Activated T-cell treated with anti-CD3 and anti-CD28 coated beads, Interleukin-2, amount 50 U/mL, for 4 hours (primary cell): ENCODE results near the gene TNFAIP8L3. TPM values are rescaled to one million over a fixed set of nuclear protein-coding genes. Genes with fewer than 3 reads are reported as not detected.
A peak's percentile ranks its signal among the peaks of the same experiment; 100 is the strongest.

Experiments used
- ATAC-seq, 2 donors: fragments of 200-7000 bp; cut with Tn5 transposase; one replicate each; pipeline ENCODE4 v1.10.0; 2021
- DNase-seq: peaks from one replicate; pipeline ENCODE4 v3.0.0-alpha.2; 2020
- H3K27me3 Mint-ChIP-seq: one replicate; pipeline ENCODE4 v1.8.0; 2021; ENCODE audit warnings: low read depth, mixed read lengths
- H3K36me3 Mint-ChIP-seq: one replicate; pipeline ENCODE4 v1.8.0; 2022; ENCODE audit warnings: mixed read lengths; ENCODE audit not compliant: insufficient read depth
- H3K4me1 Mint-ChIP-seq: one replicate; pipeline ENCODE4 v1.8.0; 2021; ENCODE audit warnings: low read depth, mixed read lengths
- H3K4me3 Mint-ChIP-seq: one replicate; pipeline ENCODE4 v1.8.0; 2021; ENCODE audit warnings: mild to moderate bottlenecking, moderate library complexity, mixed read lengths
- H3K9me3 Mint-ChIP-seq: one replicate; pipeline ENCODE4 v1.8.0; 2021; ENCODE audit warnings: mixed read lengths
- total RNA-seq, 3 donors: library from RNA; stranded (reverse); gene quantifications; one replicate each; pipeline ENCODE4 v1.2.1, GENCODE V29; 2021

The TNFAIP8L3 gene
- total RNA-seq, 3 donors from 2014 or later, result 0.15 to 0.22 TPM; not detected in 1

- H3K4me1 Mint-ChIP-seq, result no peaks in the 10 kb centered on the region
- no peaks in the 10 kb centered on the region for H3K36me3 Mint-ChIP-seq
- peaks cover 22% of the 10 kb centered on the region for H3K27me3 Mint-ChIP-seq
- no peak overlapping the region for H3K4me3 Mint-ChIP-seq
- ATAC-seq (no peak), DNase-seq (no peak)
- H3K9me3 Mint-ChIP-seq, result no peaks in the 10 kb centered on the region
These were observed 11.8 kb upstream of the TNFAIP8L3 start for GRCh38 chr15:51106481-51106880.

GRCh38 chr15:51105430-51106016 lies 10.8 kb upstream of the TNFAIP8L3 start:
- no peaks in the 10 kb centered on the region for H3K4me1 Mint-ChIP-seq
- H3K27me3 Mint-ChIP-seq, result peaks cover 24% of the 10 kb centered on the region
- DNase-seq, result no peak
- no peak overlapping the region for H3K4me3 Mint-ChIP-seq
- no peaks in the 10 kb centered on the region for H3K9me3 Mint-ChIP-seq
- ATAC-seq, result no peak
- no peaks in the 10 kb centered on the region for H3K36me3 Mint-ChIP-seq

- ATAC-seq (peak in 1 of 2 donors; percentile 18), DNase-seq (no peak)
- H3K9me3 Mint-ChIP-seq, result no peaks in the 10 kb centered on the region
- no peaks in the 10 kb centered on the region for H3K4me1 Mint-ChIP-seq
- H3K27me3 Mint-ChIP-seq, result peaks cover 20% of the 10 kb centered on the region
- H3K36me3 Mint-ChIP-seq, result no peaks in the 10 kb centered on the region
- H3K4me3 Mint-ChIP-seq, result no peak overlapping the region
These were observed 9.8 kb upstream of the TNFAIP8L3 start for GRCh38 chr15:51104512-51104911.

GRCh38 chr15:51103330-51103729 lies 8.6 kb upstream of the TNFAIP8L3 start:
- H3K4me1 Mint-ChIP-seq, result no peaks in the 10 kb centered on the region
- peaks cover 21% of the 10 kb centered on the region for H3K27me3 Mint-ChIP-seq
- no peaks in the 10 kb centered on the region for H3K9me3 Mint-ChIP-seq

GRCh38 chr15:51100785-51101489 lies 6.2 kb upstream of the TNFAIP8L3 start:
- Mint-ChIP-seq H3K9me3 (no peaks in the 10 kb centered on the region), H3K36me3 (no peaks in the 10 kb centered on the region), H3K4me1 (no peaks in the 10 kb centered on the region), H3K27me3 (peaks cover 32% of the 10 kb centered on the region), H3K4me3 (no peak overlapping the region)
- ATAC-seq (no peak), DNase-seq (no peak)

More at GRCh38 chr15:51103330-51103729, 8.6 kb upstream of the TNFAIP8L3 start:
- Mint-ChIP-seq H3K4me3 (no peak overlapping the region), H3K36me3 (no peaks in the 10 kb centered on the region)
- DNase-seq (no peak), ATAC-seq (no peak)

GRCh38 chr15:51099185-51099584 lies 4.5 kb upstream of the TNFAIP8L3 start:
- H3K27me3 Mint-ChIP-seq, result peaks cover 37% of the 10 kb centered on the region
- no peaks in the 10 kb centered on the region for H3K4me1 Mint-ChIP-seq
- no peak for ATAC-seq
- no peaks in the 10 kb centered on the region for H3K9me3 Mint-ChIP-seq
- no peaks in the 10 kb centered on the region for H3K36me3 Mint-ChIP-seq
- no peak overlapping the region for H3K4me3 Mint-ChIP-seq
- no peak for DNase-seq

- peaks cover 2% of the 10 kb centered on the region for H3K4me1 Mint-ChIP-seq
These were observed 3.6 kb upstream of the TNFAIP8L3 start for GRCh38 chr15:51098331-51098619.

GRCh38 chr15:51097553-51098330 lies 3.0 kb upstream of the TNFAIP8L3 start:
- ATAC-seq, result no peak
- Mint-ChIP-seq H3K27me3 (peaks cover 47% of the 10 kb centered on the region), H3K9me3 (no peaks in the 10 kb centered on the region), H3K4me3 (no peak overlapping the region), H3K36me3 (no peaks in the 10 kb centered on the region), H3K4me1 (peaks cover 4% of the 10 kb centered on the region)
- DNase-seq, result no peak

More at GRCh38 chr15:51098331-51098619, 3.6 kb upstream of the TNFAIP8L3 start:
- H3K27me3 Mint-ChIP-seq, result peaks cover 43% of the 10 kb centered on the region
- no peaks in the 10 kb centered on the region for H3K36me3 Mint-ChIP-seq
- H3K4me3 Mint-ChIP-seq, result no peak overlapping the region
- ATAC-seq (no peak), DNase-seq (no peak)
- H3K9me3 Mint-ChIP-seq, result no peaks in the 10 kb centered on the region

- H3K4me1 Mint-ChIP-seq, result peaks cover 4% of the 10 kb centered on the region
- H3K9me3 Mint-ChIP-seq, result no peaks in the 10 kb centered on the region
- ATAC-seq, result no peak
- H3K36me3 Mint-ChIP-seq, result no peaks in the 10 kb centered on the region
- no peak overlapping the region for H3K4me3 Mint-ChIP-seq
- no peak for DNase-seq
- peaks cover 52% of the 10 kb centered on the region for H3K27me3 Mint-ChIP-seq
These were observed 2.3 kb upstream of the TNFAIP8L3 start for GRCh38 chr15:51096976-51097375.

GRCh38 chr15:51095681-51096331 lies 1.1 kb upstream of the TNFAIP8L3 start:
- peaks cover 4% of the 10 kb centered on the region for H3K4me1 Mint-ChIP-seq
- H3K9me3 Mint-ChIP-seq, result no peaks in the 10 kb centered on the region
- H3K36me3 Mint-ChIP-seq, result no peaks in the 10 kb centered on the region
- H3K27me3 Mint-ChIP-seq, result peaks cover 54% of the 10 kb centered on the region
- H3K4me3 Mint-ChIP-seq, result no peak overlapping the region
- ATAC-seq (no peak), DNase-seq (no peak)

GRCh38 chr15:51093839-51094605 lies 684 bp downstream of the TNFAIP8L3 start:
- H3K27me3 Mint-ChIP-seq, result peaks cover 56% of the 10 kb centered on the region
- peak overlapping the region; percentile 8 for H3K4me3 Mint-ChIP-seq
- ATAC-seq (peak; percentile 31 to 36), DNase-seq (no peak)
- H3K9me3 Mint-ChIP-seq, result no peaks in the 10 kb centered on the region
- H3K4me1 Mint-ChIP-seq, result peaks cover 4% of the 10 kb centered on the region
- no peaks in the 10 kb centered on the region for H3K36me3 Mint-ChIP-seq

- Mint-ChIP-seq H3K4me3 (no peak overlapping the region), H3K27me3 (peaks cover 56% of the 10 kb centered on the region)
- ATAC-seq, result peak in 1 of 2 donors; percentile 5
These were observed 1.2 kb downstream of the TNFAIP8L3 start for GRCh38 chr15:51093488-51093838.

GRCh38 chr15:51092480-51093040 lies 2.1 kb downstream of the TNFAIP8L3 start:
- Mint-ChIP-seq H3K27me3 (peaks cover 55% of the 10 kb centered on the region), H3K4me3 (no peak overlapping the region)
- ATAC-seq, result no peak

More at GRCh38 chr15:51093488-51093838, 1.2 kb downstream of the TNFAIP8L3 start:
- peaks cover 4% of the 10 kb centered on the region for H3K4me1 Mint-ChIP-seq
- H3K9me3 Mint-ChIP-seq, result no peaks in the 10 kb centered on the region
- no peak for DNase-seq
- H3K36me3 Mint-ChIP-seq, result no peaks in the 10 kb centered on the region

More at GRCh38 chr15:51092480-51093040, 2.1 kb downstream of the TNFAIP8L3 start:
- H3K36me3 Mint-ChIP-seq, result no peaks in the 10 kb centered on the region
- H3K4me1 Mint-ChIP-seq, result peaks cover 4% of the 10 kb centered on the region
- no peaks in the 10 kb centered on the region for H3K9me3 Mint-ChIP-seq
- DNase-seq, result no peak
